ENCODE measurements around the gene GALNT11.

The GALNT11 gene

GRCh38 chr7:152117356-152117755, 91.9 kb downstream of the GALNT11 start:
- no peak for DNase-seq (ENCODE audit: low spot score)

- no peak for DNase-seq (ENCODE audit: low spot score)
These were observed 94.7 kb downstream of the GALNT11 start for GRCh38 chr7:152120210-152120609.

GRCh38 chr7:152120776-152121175, 95.3 kb downstream of the GALNT11 start:
- no peak for DNase-seq (ENCODE audit: low spot score)

GRCh38 chr7:152121432-152121831, 96.0 kb downstream of the GALNT11 start:
- DNase-seq (ENCODE audit: low spot score) = no peak

- DNase-seq (ENCODE audit: low spot score) = no peak
These were observed 97.1 kb downstream of the GALNT11 start for GRCh38 chr7:152122540-152122939.

- no peak for DNase-seq (ENCODE audit: low spot score)
These were observed 101.3 kb downstream of the GALNT11 start for GRCh38 chr7:152126741-152127140.

GRCh38 chr7:152127229-152127628, 101.8 kb downstream of the GALNT11 start:
- DNase-seq (ENCODE audit: low spot score) = no peak

GRCh38 chr7:152128252-152128651, 102.8 kb downstream of the GALNT11 start:
- DNase-seq (ENCODE audit: low spot score) = no peak

- no peak for DNase-seq (ENCODE audit: low spot score)
These were observed 103.4 kb downstream of the GALNT11 start for GRCh38 chr7:152128741-152129461.

- no peak for DNase-seq (ENCODE audit: low spot score)
These were observed 104.2 kb downstream of the GALNT11 start for GRCh38 chr7:152129682-152130081.

GRCh38 chr7:152130658-152131590, 105.5 kb downstream of the GALNT11 start:
- no peak for DNase-seq (ENCODE audit: low spot score)

- no peak for DNase-seq (ENCODE audit: low spot score)
These were observed 106.6 kb downstream of the GALNT11 start for GRCh38 chr7:152131981-152132494.

GRCh38 chr7:152132812-152133211, 107.3 kb downstream of the GALNT11 start:
- DNase-seq (ENCODE audit: low spot score) = no peak

- DNase-seq (ENCODE audit: low spot score) = no peak
These were observed 108.3 kb downstream of the GALNT11 start for GRCh38 chr7:152133804-152134203.

- DNase-seq (ENCODE audit: low spot score) = no peak
These were observed 111.2 kb downstream of the GALNT11 start for GRCh38 chr7:152136686-152137085.

GRCh38 chr7:152137476-152138025, 112.1 kb downstream of the GALNT11 start:
- DNase-seq (ENCODE audit: low spot score) = no peak

- no peak for DNase-seq (ENCODE audit: low spot score)
These were observed 114.6 kb downstream of the GALNT11 start for GRCh38 chr7:152140067-152140466.

- no peak for DNase-seq (ENCODE audit: low spot score)
These were observed 115.1 kb downstream of the GALNT11 start for GRCh38 chr7:152140560-152140959.

- DNase-seq (ENCODE audit: low spot score) = no peak
These were observed 117.6 kb downstream of the GALNT11 start for GRCh38 chr7:152142976-152143595.

- DNase-seq (ENCODE audit: low spot score) = no peak
These were observed 119.2 kb downstream of the GALNT11 start for GRCh38 chr7:152144557-152145245.

GRCh38 chr7:152145853-152146466, 120.5 kb downstream of the GALNT11 start:
- DNase-seq (ENCODE audit: low spot score) = no peak

Data from left forelimb (tissue), 1 donor.